Lower leg skin (tissue), 3 donors: Measurements from ENCODE around the gene OR2A12.

Experiments used
- CTCF ChIP-seq, 3 donors: fragments of 450-650 bp; IDR thresholded peaks; one replicate each; pipeline ENCODE4 v1.5.1; 2016; ENCODE audit warnings: antibody characterized with exemption in 3 of 3, mild to moderate bottlenecking in 3 of 3, moderate library complexity in 2 of 3
- POLR2A ChIP-seq, 2 donors: fragments of 450-650 bp; IDR thresholded peaks; one replicate each; pipeline ENCODE4 v1.6.1; 2016 to 2017; ENCODE audit warnings: antibody characterized with exemption in 2 of 2, mild to moderate bottlenecking in 1 of 2, moderate library complexity in 1 of 2

GRCh38 chr7:144098776-144099175 lies 12.7 kb downstream of the OR2A12 start:
- TF ChIP-seq POLR2A (IDR thresholded peaks at IDR 0.05) (no peak), CTCF (IDR thresholded peaks at IDR 0.05) (no peak)
